Measurements from ENCODE around the gene SLC37A1.

The SLC37A1 gene

DNA sequence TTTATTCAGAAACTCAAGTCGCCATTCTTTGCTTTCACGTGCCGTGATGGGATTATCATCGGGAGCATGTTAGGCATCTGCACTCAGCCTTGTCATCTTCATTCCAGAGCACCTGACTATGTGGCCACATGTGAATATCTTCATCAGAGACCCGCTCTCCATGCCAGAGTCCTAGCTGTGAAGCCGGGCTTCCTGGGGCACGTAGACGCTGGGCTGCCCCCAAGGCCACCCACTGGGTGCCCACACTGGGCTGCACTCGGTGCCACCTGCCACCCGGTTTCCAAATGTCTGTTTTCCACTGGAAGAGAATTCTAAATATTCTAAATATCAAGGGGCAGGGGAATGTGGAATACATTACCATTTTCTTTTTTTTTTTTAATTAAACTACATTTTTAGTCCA, 43.8 kb downstream of the SLC37A1 start:
- TF ChIP-seq, protein P1, sequence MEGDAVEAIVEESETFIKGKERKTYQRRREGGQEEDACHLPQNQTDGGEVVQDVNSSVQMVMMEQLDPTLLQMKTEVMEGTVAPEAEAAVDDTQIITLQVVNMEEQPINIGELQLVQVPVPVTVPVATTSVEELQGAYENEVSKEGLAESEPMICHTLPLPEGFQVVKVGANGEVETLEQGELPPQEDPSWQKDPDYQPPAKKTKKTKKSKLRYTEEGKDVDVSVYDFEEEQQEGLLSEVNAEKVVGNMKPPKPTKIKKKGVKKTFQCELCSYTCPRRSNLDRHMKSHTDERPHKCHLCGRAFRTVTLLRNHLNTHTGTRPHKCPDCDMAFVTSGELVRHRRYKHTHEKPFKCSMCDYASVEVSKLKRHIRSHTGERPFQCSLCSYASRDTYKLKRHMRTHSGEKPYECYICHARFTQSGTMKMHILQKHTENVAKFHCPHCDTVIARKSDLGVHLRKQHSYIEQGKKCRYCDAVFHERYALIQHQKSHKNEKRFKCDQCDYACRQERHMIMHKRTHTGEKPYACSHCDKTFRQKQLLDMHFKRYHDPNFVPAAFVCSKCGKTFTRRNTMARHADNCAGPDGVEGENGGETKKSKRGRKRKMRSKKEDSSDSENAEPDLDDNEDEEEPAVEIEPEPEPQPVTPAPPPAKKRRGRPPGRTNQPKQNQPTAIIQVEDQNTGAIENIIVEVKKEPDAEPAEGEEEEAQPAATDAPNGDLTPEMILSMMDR (IDR thresholded peaks at IDR 0.05; ENCODE audit: insufficient read depth, low read length, poor library complexity, severe bottlenecking), result no peak
- H3K36me3 ChIP-seq (ENCODE audit: control insufficient read depth, insufficient read depth, low read length), result peaks cover 6% of the 10 kb centered on the region
- no peak for DNase-seq (ENCODE audit: extremely low read depth, insufficient read length)
- no peaks in the 10 kb centered on the region for H3K27me3 ChIP-seq (replicated peaks; ENCODE audit: control insufficient read depth, insufficient read depth, low read length)
- no peak overlapping the region for H3K4me3 ChIP-seq (replicated peaks; ENCODE audit: low read depth, low read length)

GRCh38 chr21:42558368-42558767, 44.7 kb downstream of the SLC37A1 start:
- Histone ChIP-seq H3K27me3 (replicated peaks; ENCODE audit: control insufficient read depth, insufficient read depth, low read length) (no peaks in the 10 kb centered on the region), H3K4me3 (replicated peaks; ENCODE audit: low read depth, low read length) (no peak overlapping the region), H3K36me3 (ENCODE audit: control insufficient read depth, insufficient read depth, low read length) (peaks cover 9% of the 10 kb centered on the region)
- TF ChIP-seq, protein P1 (IDR thresholded peaks at IDR 0.05; ENCODE audit: insufficient read depth, low read length, poor library complexity, severe bottlenecking), result no peak
- DNase-seq (ENCODE audit: extremely low read depth, insufficient read length), result no peak

DNA sequence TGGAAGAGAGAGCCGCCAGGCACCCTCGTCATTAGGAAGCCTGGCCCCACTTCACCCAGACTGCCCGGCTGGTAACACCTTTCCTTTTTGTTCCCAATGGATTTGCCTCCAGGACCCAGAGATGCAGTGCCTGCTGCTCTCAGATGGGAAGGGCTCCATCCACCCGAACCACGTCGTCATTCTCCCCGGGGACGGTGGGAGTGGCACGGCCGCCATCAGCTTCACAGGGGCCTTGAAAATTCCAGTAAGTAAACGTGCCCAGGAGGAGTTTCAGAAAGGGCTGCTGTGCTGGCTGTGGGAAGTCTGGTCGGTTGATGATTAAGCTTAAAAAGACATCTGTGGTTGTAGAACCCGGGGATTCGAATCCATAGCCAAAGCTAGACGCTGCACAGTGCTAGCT, 45.2 kb downstream of the SLC37A1 start:
- no peak overlapping the region for H3K4me3 ChIP-seq (replicated peaks; ENCODE audit: low read depth, low read length)
- no peaks in the 10 kb centered on the region for H3K27me3 ChIP-seq (replicated peaks; ENCODE audit: control insufficient read depth, insufficient read depth, low read length)
- TF ChIP-seq, protein P1 (IDR thresholded peaks at IDR 0.05; ENCODE audit: insufficient read depth, low read length, poor library complexity, severe bottlenecking), result no peak
- DNase-seq (ENCODE audit: extremely low read depth, insufficient read length), result no peak
- H3K36me3 ChIP-seq (ENCODE audit: control insufficient read depth, insufficient read depth, low read length), result peaks cover 9% of the 10 kb centered on the region

GRCh38 chr21:42559326-42559725, 45.7 kb downstream of the SLC37A1 start:
- no peak overlapping the region for H3K4me3 ChIP-seq (replicated peaks; ENCODE audit: low read depth, low read length)
- no peak for DNase-seq (ENCODE audit: extremely low read depth, insufficient read length)
- peaks cover 9% of the 10 kb centered on the region for H3K36me3 ChIP-seq (ENCODE audit: control insufficient read depth, insufficient read depth, low read length)
- TF ChIP-seq, protein P1 (IDR thresholded peaks at IDR 0.05; ENCODE audit: insufficient read depth, low read length, poor library complexity, severe bottlenecking), result no peak
- no peaks in the 10 kb centered on the region for H3K27me3 ChIP-seq (replicated peaks; ENCODE audit: control insufficient read depth, insufficient read depth, low read length)

- TF ChIP-seq, protein P1 (IDR thresholded peaks at IDR 0.05; ENCODE audit: insufficient read depth, low read length, poor library complexity, severe bottlenecking), result no peak
- Histone ChIP-seq H3K36me3 (ENCODE audit: control insufficient read depth, insufficient read depth, low read length) (peaks cover 6% of the 10 kb centered on the region), H3K27me3 (replicated peaks; ENCODE audit: control insufficient read depth, insufficient read depth, low read length) (no peaks in the 10 kb centered on the region), H3K4me3 (replicated peaks; ENCODE audit: low read depth, low read length) (no peak overlapping the region)
- no peak for DNase-seq (ENCODE audit: extremely low read depth, insufficient read length)
These were observed 47.0 kb downstream of the SLC37A1 start for GRCh38 chr21:42560517-42561179.

Data from GM06990 (cell line).